Fibroblast of lung (primary cell): ENCODE data around the gene WDFY2.

ENCODE experiments used
- CTCF ChIP-seq, 2 donors: IDR thresholded peaks in 1 of 2; conservative IDR thresholded peaks in 1 of 2; 1 replicate in 1 of 2; 2 replicates in 1 of 2; pipeline ENCODE4 v1.5.1; 2011 to 2012; ENCODE audit warnings: low read length in 2 of 2, control low read depth in 1 of 2, inconsistent platforms in 1 of 2, low read depth in 1 of 2, mild to moderate bottlenecking in 1 of 2
- EZH2 ChIP-seq: IDR thresholded peaks from 2 replicates; pipeline ENCODE4 v1.5.1; 2012; ENCODE audit warnings: low read length, control low read depth, mild to moderate bottlenecking; ENCODE audit errors: missing control alignments

GRCh38 chr13:51783428-51784094, 199.3 kb downstream of the WDFY2 start:
- TF ChIP-seq CTCF (conservative IDR thresholded peaks at IDR 0.05 in 1 of 2, IDR thresholded peaks at IDR 0.05 in 1 of 2; ENCODE audit: low read depth in 1 of 2, low read length in 2 of 2) (no peak), EZH2 (no peak)
